HG03025 (cell line): ENCODE measurements around the gene HECTD4.

Source experiments
- ATAC-seq: cut with Tn5 transposase; IDR thresholded peaks from one replicate; pipeline ENCODE4 v1.9.1; 2021; ENCODE audit warnings: mild to moderate bottlenecking, moderate library complexity; ENCODE audit not compliant: unreplicated experiment, low FRiP score

HECTD4 gene

GRCh38 chr12:112218150-112218549 is 164.1 kb downstream of the HECTD4 start:
- ATAC-seq: no peak

- no peak for ATAC-seq
Observed at GRCh38 chr12:112217647-112218046, 164.6 kb downstream of the HECTD4 start.

GRCh38 chr12:112216223-112216622 is 166.0 kb downstream of the HECTD4 start:
- ATAC-seq: no peak

GRCh38 chr12:112214064-112214463 is 168.2 kb downstream of the HECTD4 start:
- ATAC-seq: no peak

- no peak for ATAC-seq
Observed at GRCh38 chr12:112208301-112208910, 173.8 kb downstream of the HECTD4 start.

GRCh38 chr12:112207397-112207924 is 174.8 kb downstream of the HECTD4 start:
- no peak for ATAC-seq

GRCh38 chr12:112206944-112207343 is 175.3 kb downstream of the HECTD4 start:
- no peak for ATAC-seq

- no peak for ATAC-seq
Observed at GRCh38 chr12:112199136-112199535, 183.1 kb downstream of the HECTD4 start.

GRCh38 chr12:112198120-112198733 is 184.0 kb downstream of the HECTD4 start:
- no peak for ATAC-seq

GRCh38 chr12:112196196-112196875 is 185.9 kb downstream of the HECTD4 start:
- no peak for ATAC-seq

GRCh38 chr12:112194601-112195247 is 187.5 kb downstream of the HECTD4 start:
- no peak for ATAC-seq

- no peak for ATAC-seq
Observed at GRCh38 chr12:112192475-112192874, 189.8 kb downstream of the HECTD4 start.

GRCh38 chr12:112191840-112192321 is 190.3 kb downstream of the HECTD4 start:
- no peak for ATAC-seq

GRCh38 chr12:112191201-112191600 is 191.0 kb downstream of the HECTD4 start:
- ATAC-seq: no peak

GRCh38 chr12:112190231-112191025 is 191.8 kb downstream of the HECTD4 start:
- no peak for ATAC-seq

- no peak for ATAC-seq
Observed at GRCh38 chr12:112188130-112188830, 194.0 kb downstream of the HECTD4 start.

- ATAC-seq: no peak
Observed at GRCh38 chr12:112185093-112185923, 196.9 kb downstream of the HECTD4 start.

- no peak for ATAC-seq
Observed at GRCh38 chr12:112184056-112184887, 198.0 kb downstream of the HECTD4 start.
